Astrocyte (in vitro differentiated cells and primary cell): Measurements from ENCODE around the gene SMOC2. TPM values are rescaled to one million over a fixed set of nuclear protein-coding genes. Genes with fewer than 3 reads are reported as not detected.

Experiments used
- DNase-seq: peaks from one replicate; pipeline ENCODE4 v3.0.0-alpha.2; 2010; ENCODE audit warnings: low read depth
- FAIRE-seq: peaks from 2 replicates; lab custom pipeline; 2011; peaks lifted over from hg19 to GRCh38; lab: Jason Lieb, UNC
- H2AFZ ChIP-seq: 2 replicates; pipeline ENCODE4 v1.6.0; 2012; ENCODE audit warnings: low read depth, low read length, inconsistent platforms
- H3K27ac ChIP-seq: 2 replicates; pipeline ENCODE4 v1.5.1; 2011; ENCODE audit warnings: low read depth, low read length, inconsistent platforms
- H3K27me3 ChIP-seq: 2 replicates; pipeline ENCODE4 v1.6.0; 2011; ENCODE audit warnings: low read length, inconsistent platforms; ENCODE audit not compliant: insufficient read depth
- H3K36me3 ChIP-seq: 2 replicates; pipeline ENCODE4 v1.5.1; 2011; ENCODE audit warnings: low read length, inconsistent platforms; ENCODE audit not compliant: insufficient read depth
- H3K4me1 ChIP-seq: 2 replicates; pipeline ENCODE4 v1.5.1; 2011; ENCODE audit warnings: low read length, inconsistent platforms; ENCODE audit not compliant: insufficient read depth
- H3K4me2 ChIP-seq: 2 replicates; pipeline ENCODE4 v1.6.0; 2012; ENCODE audit warnings: low read length, inconsistent platforms
- H3K4me3 ChIP-seq: 2 replicates; pipeline ENCODE4 v1.5.1; 2011; ENCODE audit warnings: low read depth, mild to moderate bottlenecking, low read length, inconsistent platforms; ENCODE audit not compliant: insufficient read depth
- H3K79me2 ChIP-seq: 2 replicates; pipeline ENCODE4 v1.6.0; 2012; ENCODE audit warnings: mild to moderate bottlenecking, low read length, inconsistent platforms; ENCODE audit not compliant: insufficient read depth
- H3K9ac ChIP-seq: 2 replicates; pipeline ENCODE4 v1.6.0; 2012; ENCODE audit warnings: mild to moderate bottlenecking, low read length, inconsistent platforms
- H3K9me3 ChIP-seq: 2 replicates; pipeline ENCODE4 v1.5.1; 2012; ENCODE audit warnings: low read depth, mild to moderate bottlenecking, low read length, inconsistent platforms; ENCODE audit not compliant: insufficient read depth
- H4K20me1 ChIP-seq: 2 replicates; pipeline ENCODE4 v1.6.0; 2012; ENCODE audit warnings: low read length, inconsistent platforms; ENCODE audit not compliant: insufficient read depth
- H3K27ac Mint-ChIP-seq: one replicate; pipeline ENCODE4 v1.8.0; 2021; ENCODE audit warnings: mild to moderate bottlenecking, mixed read lengths; ENCODE audit not compliant: unreplicated experiment
- H3K27me3 Mint-ChIP-seq: one replicate; pipeline ENCODE4 v1.8.0; 2021; ENCODE audit warnings: low read depth, mixed read lengths; ENCODE audit not compliant: unreplicated experiment
- H3K36me3 Mint-ChIP-seq: one replicate; pipeline ENCODE4 v1.8.0; 2021; ENCODE audit warnings: low read depth, mixed read lengths; ENCODE audit not compliant: unreplicated experiment
- H3K4me1 Mint-ChIP-seq: one replicate; pipeline ENCODE4 v1.8.0; 2021; ENCODE audit warnings: low read depth, mixed read lengths; ENCODE audit not compliant: unreplicated experiment
- H3K4me3 Mint-ChIP-seq: one replicate; pipeline ENCODE4 v1.8.0; 2021; ENCODE audit warnings: mild to moderate bottlenecking, moderate library complexity, mixed read lengths; ENCODE audit not compliant: unreplicated experiment
- H3K9me3 Mint-ChIP-seq: one replicate; pipeline ENCODE4 v1.8.0; 2021; ENCODE audit warnings: mild to moderate bottlenecking, mixed read lengths; ENCODE audit not compliant: unreplicated experiment
- EZH2 ChIP-seq: IDR thresholded peaks from 2 replicates; pipeline ENCODE4 v1.6.1; 2012; ENCODE audit warnings: mild to moderate bottlenecking, low read length, inconsistent platforms; ENCODE audit not compliant: insufficient read depth
- total RNA-seq: library from RNA; stranded (reverse); gene quantifications from 2 replicates; pipeline ENCODE4 v1.2.1, GENCODE V29; 2021
- TF ChIP-seq, protein P1 (sequence below): IDR thresholded peaks from 2 replicates; pipeline ENCODE4 v1.5.1; 2011; ENCODE audit warnings: low read depth, mild to moderate bottlenecking, inconsistent platforms, low read length, moderate library complexity; ENCODE audit not compliant: insufficient read depth

The SMOC2 gene
- total RNA-seq, 1 donor from 2014 or later = 0.93 TPM

DNA sequence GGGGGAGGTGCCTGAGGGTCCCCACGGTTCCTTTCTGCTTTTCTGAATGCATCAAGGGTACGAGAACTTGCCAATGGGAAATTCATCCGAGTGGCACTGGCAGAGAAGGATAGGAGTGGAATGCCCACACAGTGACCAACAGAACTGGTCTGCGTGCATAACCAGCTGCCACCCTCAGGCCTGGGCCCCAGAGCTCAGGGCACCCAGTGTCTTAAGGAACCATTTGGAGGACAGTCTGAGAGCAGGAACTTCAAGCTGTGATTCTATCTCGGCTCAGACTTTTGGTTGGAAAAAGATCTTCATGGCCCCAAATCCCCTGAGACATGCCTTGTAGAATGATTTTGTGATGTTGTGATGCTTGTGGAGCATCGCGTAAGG, 226.4 kb downstream of the SMOC2 start:
- H3K36me3 Mint-ChIP-seq = no peaks in the 10 kb centered on the region
- H3K27ac Mint-ChIP-seq = no peak overlapping the region

DNA sequence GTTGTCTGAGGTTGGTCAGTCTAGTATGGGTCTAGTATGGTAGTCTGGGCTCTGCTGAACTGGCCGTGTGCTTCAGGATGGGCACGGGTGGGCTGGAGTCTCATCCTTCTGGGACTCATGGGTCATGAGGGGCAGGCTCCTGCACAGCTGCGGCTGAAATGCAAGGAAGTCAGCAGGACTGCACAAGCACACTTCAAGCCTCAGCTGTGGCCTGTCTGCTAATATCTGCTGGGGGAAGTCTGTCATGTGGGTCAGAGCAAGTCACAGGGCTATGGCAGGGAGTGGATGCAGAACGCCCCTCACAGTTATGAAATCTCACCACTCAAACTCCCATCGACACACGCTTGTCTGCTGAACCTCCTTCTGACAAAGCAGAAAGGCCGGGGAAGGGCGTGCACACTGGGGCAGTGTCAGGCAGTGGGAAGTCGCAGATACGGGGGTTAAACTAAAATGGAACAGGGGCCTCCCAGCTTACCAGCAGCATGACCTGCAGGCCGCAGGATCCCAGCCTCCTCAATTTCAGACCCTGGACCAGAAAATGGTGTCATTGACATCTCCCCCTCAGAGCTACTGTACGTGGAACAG, 229.5 kb downstream of the SMOC2 start:
- H3K79me2 ChIP-seq = no peaks in the 10 kb centered on the region
- peaks cover 2% of the 10 kb centered on the region for H3K4me1 Mint-ChIP-seq
- H3K27ac Mint-ChIP-seq = no peak overlapping the region
- no peak overlapping the region for H3K27ac ChIP-seq
- no peaks in the 10 kb centered on the region for H3K9me3 Mint-ChIP-seq
- H4K20me1 ChIP-seq = no peaks in the 10 kb centered on the region
- no peaks in the 10 kb centered on the region for H3K4me1 ChIP-seq
- no peak for FAIRE-seq
- no peaks in the 10 kb centered on the region for H3K9me3 ChIP-seq
- H3K36me3 ChIP-seq = no peaks in the 10 kb centered on the region
- no peak for DNase-seq
- H3K4me3 Mint-ChIP-seq = no peak overlapping the region
- H3K27me3 ChIP-seq = no peaks in the 10 kb centered on the region
- TF ChIP-seq EZH2 = no peak
- TF ChIP-seq, protein P1, sequence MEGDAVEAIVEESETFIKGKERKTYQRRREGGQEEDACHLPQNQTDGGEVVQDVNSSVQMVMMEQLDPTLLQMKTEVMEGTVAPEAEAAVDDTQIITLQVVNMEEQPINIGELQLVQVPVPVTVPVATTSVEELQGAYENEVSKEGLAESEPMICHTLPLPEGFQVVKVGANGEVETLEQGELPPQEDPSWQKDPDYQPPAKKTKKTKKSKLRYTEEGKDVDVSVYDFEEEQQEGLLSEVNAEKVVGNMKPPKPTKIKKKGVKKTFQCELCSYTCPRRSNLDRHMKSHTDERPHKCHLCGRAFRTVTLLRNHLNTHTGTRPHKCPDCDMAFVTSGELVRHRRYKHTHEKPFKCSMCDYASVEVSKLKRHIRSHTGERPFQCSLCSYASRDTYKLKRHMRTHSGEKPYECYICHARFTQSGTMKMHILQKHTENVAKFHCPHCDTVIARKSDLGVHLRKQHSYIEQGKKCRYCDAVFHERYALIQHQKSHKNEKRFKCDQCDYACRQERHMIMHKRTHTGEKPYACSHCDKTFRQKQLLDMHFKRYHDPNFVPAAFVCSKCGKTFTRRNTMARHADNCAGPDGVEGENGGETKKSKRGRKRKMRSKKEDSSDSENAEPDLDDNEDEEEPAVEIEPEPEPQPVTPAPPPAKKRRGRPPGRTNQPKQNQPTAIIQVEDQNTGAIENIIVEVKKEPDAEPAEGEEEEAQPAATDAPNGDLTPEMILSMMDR = no peak
- H3K9ac ChIP-seq = no peak overlapping the region
- no peak overlapping the region for H3K4me2 ChIP-seq
- H3K27me3 Mint-ChIP-seq = peaks cover 7% of the 10 kb centered on the region
- no peaks in the 10 kb centered on the region for H3K36me3 Mint-ChIP-seq
- H3K4me3 ChIP-seq = no peak overlapping the region
- no peak overlapping the region for H2AFZ ChIP-seq

More for the DNA sequence above, 226.4 kb downstream of the SMOC2 start:
- H3K4me1 Mint-ChIP-seq = peaks cover 2% of the 10 kb centered on the region
- Histone ChIP-seq H3K27ac (no peak overlapping the region), H3K9ac (no peak overlapping the region), H3K27me3 (no peaks in the 10 kb centered on the region), H2AFZ (no peak overlapping the region), H4K20me1 (no peaks in the 10 kb centered on the region), H3K4me3 (no peak overlapping the region), H3K9me3 (peaks cover 1% of the 10 kb centered on the region), H3K4me1 (no peaks in the 10 kb centered on the region), H3K4me2 (no peak overlapping the region), H3K36me3 (no peaks in the 10 kb centered on the region), H3K79me2 (no peaks in the 10 kb centered on the region)
- DNase-seq (no peak), FAIRE-seq (no peak)
- H3K27me3 Mint-ChIP-seq = peaks cover 11% of the 10 kb centered on the region
- H3K4me3 Mint-ChIP-seq = no peak overlapping the region
- TF ChIP-seq, protein P1 = no peak
- TF ChIP-seq EZH2 = no peak
- no peaks in the 10 kb centered on the region for H3K9me3 Mint-ChIP-seq
